HG02885 (cell line): ENCODE results near the gene C19orf73.

Experiments
- ATAC-seq: cut with Tn5 transposase; IDR thresholded peaks from one replicate; pipeline ENCODE4 v1.9.1; 2021; ENCODE audit warnings: mild to moderate bottlenecking; ENCODE audit not compliant: unreplicated experiment, poor library complexity

C19orf73 gene

GRCh38 chr19:49118565-49119410, at the start of gene C19orf73:
Gene C19orf73 (minus strand): TSS chr19:49119143. CDS start chr19:49119022, 121 bp downstream.
- peak; percentile 83 for ATAC-seq

- ATAC-seq: no peak
These were observed 49.5 kb upstream of the C19orf73 start for GRCh38 chr19:49168421-49168820.

- ATAC-seq: no peak
These were observed 49.0 kb upstream of the C19orf73 start for GRCh38 chr19:49167857-49168409.

GRCh38 chr19:49165865-49166301, 46.9 kb upstream of the C19orf73 start:
- ATAC-seq: no peak

- no peak for ATAC-seq
These were observed 46.3 kb upstream of the C19orf73 start for GRCh38 chr19:49165111-49165750.

- no peak for ATAC-seq
These were observed 43.0 kb upstream of the C19orf73 start for GRCh38 chr19:49161987-49162386.

GRCh38 chr19:49160450-49161189, 41.7 kb upstream of the C19orf73 start:
- no peak for ATAC-seq

- ATAC-seq: no peak
These were observed 38.7 kb upstream of the C19orf73 start, which contains the start of gene TRPM4 for GRCh38 chr19:49157445-49158224. Gene TRPM4 (plus strand): TSS chr19:49157792. CDS start chr19:49157867, 75 bp downstream.

- no peak for ATAC-seq
These were observed 36.9 kb upstream of the C19orf73 start for GRCh38 chr19:49155820-49156346.

- ATAC-seq: no peak
These were observed 36.3 kb upstream of the C19orf73 start, which contains the start of gene HRC for GRCh38 chr19:49155005-49155819. Gene HRC (minus strand): TSS chr19:49155396. CDS start chr19:49155237, 159 bp downstream.

GRCh38 chr19:49154279-49154678, 35.3 kb upstream of the C19orf73 start:
- no peak for ATAC-seq

GRCh38 chr19:49153167-49153809, 34.3 kb upstream of the C19orf73 start:
- ATAC-seq: no peak

GRCh38 chr19:49152119-49152550, 33.2 kb upstream of the C19orf73 start:
- ATAC-seq: no peak

- ATAC-seq: no peak
These were observed 32.5 kb upstream of the C19orf73 start for GRCh38 chr19:49151267-49152118.

- no peak for ATAC-seq
These were observed 32.0 kb upstream of the C19orf73 start for GRCh38 chr19:49150944-49151243.

- no peak for ATAC-seq
These were observed 31.4 kb upstream of the C19orf73 start for GRCh38 chr19:49150106-49150943.
